Lower leg skin (tissue), 4 donors: Measurements from ENCODE around the gene ODF4. TPM values are rescaled to one million over a fixed set of nuclear protein-coding genes. Genes with fewer than 3 reads are reported as not detected.

ENCODE experiments used
- DNase-seq, 2 donors: peaks; one replicate each; pipeline ENCODE4 v3.0.0-alpha.2; 2019; ENCODE audit warnings: low spot score in 2 of 2
- H3K4me3 ChIP-seq: fragments of 200-600 bp; sonication (generic); 2 replicates; pipeline ENCODE4 v1.5.1; 2017; ENCODE audit warnings: mild to moderate bottlenecking, low read depth; ENCODE audit not compliant: poor library complexity, severe bottlenecking
- POLR2A ChIP-seq, 2 donors: fragments of 450-650 bp; IDR thresholded peaks; one replicate each; pipeline ENCODE4 v1.6.1; 2016 to 2017; ENCODE audit warnings: antibody characterized with exemption in 2 of 2, mild to moderate bottlenecking in 1 of 2, moderate library complexity in 1 of 2
- WGBS, 2 donors: methylation state at CpG; one replicate each; pipeline ENCODE4 v1.1.5; 2018; 5-methylcytosine and 5-hydroxymethylcytosine counted together
- intact Hi-C: fragments of 100-400 bp; cut with DNase I; formaldehyde crosslinking; loops from one replicate; pipeline ENCODE4 v1.15.0; 2023; ENCODE audit warnings: low total_unique reads
- total RNA-seq, 4 donors: library from RNA; depleted of rRNA; stranded (reverse); fragments of >200 nt; gene quantifications; one replicate each; pipeline ENCODE4 v1.1.0, GENCODE V29; 2016
- TF ChIP-seq, protein P1 (sequence below), 3 donors: fragments of 450-650 bp; IDR thresholded peaks; one replicate each; pipeline ENCODE4 v1.5.1; 2016; ENCODE audit warnings: antibody characterized with exemption in 3 of 3, mild to moderate bottlenecking in 3 of 3, moderate library complexity in 2 of 3

ODF4 gene
- total RNA-seq, 4 donors from 2014 or later = not detected

DNA sequence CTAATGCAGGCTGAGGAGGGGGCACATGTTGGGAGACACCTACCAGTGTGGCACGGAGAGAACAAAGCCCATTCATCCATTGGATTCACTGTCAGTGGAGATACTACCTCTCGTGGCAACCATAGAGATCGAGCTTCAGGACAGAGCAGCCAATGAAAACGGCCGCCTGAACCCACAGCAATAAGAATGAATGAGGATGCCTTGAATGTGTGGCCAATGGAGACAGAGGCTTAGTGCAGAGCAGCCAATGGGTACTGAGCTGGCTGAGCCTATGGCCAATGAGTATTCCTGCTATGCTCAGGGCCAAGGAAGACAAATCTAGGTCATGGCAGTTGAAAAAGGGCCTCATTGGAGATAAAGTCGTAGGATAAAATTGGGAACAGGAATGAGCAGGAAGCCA, 18.6 kb upstream of the ODF4 start:
- WGBS, 2 donors = 81 to 86% methylated on average over 6 of the region's 6 CpGs
- TF ChIP-seq POLR2A (IDR thresholded peaks at IDR 0.05) = no peak
- TF ChIP-seq, protein P1, sequence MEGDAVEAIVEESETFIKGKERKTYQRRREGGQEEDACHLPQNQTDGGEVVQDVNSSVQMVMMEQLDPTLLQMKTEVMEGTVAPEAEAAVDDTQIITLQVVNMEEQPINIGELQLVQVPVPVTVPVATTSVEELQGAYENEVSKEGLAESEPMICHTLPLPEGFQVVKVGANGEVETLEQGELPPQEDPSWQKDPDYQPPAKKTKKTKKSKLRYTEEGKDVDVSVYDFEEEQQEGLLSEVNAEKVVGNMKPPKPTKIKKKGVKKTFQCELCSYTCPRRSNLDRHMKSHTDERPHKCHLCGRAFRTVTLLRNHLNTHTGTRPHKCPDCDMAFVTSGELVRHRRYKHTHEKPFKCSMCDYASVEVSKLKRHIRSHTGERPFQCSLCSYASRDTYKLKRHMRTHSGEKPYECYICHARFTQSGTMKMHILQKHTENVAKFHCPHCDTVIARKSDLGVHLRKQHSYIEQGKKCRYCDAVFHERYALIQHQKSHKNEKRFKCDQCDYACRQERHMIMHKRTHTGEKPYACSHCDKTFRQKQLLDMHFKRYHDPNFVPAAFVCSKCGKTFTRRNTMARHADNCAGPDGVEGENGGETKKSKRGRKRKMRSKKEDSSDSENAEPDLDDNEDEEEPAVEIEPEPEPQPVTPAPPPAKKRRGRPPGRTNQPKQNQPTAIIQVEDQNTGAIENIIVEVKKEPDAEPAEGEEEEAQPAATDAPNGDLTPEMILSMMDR (IDR thresholded peaks at IDR 0.05) = no peak
- intact Hi-C loops = no loop called here
- DNase-seq = no peak
- H3K4me3 ChIP-seq = no peak overlapping the region

DNA sequence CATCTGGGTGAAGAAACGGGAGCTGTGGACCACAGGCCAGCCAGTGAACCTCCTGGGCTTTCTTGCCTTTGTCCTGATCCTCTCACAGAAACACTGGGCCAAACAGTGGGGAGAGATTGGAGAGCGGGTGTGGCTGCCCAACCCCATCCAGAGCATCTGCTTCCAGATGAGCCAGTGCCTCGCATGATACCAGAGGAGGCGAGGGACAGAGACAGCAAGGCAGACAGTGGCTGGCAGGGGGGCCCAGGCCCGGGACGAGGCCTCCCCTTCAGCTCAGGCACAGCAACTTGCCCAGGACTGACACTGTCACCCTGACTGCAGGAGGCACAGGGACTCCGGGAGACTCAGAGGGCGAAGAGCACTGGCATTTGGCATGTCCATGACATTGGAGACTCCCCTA, 17.6 kb upstream of the ODF4 start:
- no peak for TF ChIP-seq POLR2A (IDR thresholded peaks at IDR 0.05)
- TF ChIP-seq, protein P1 (IDR thresholded peaks at IDR 0.05) = no peak
- H3K4me3 ChIP-seq = no peak overlapping the region
- no peak for DNase-seq
- 76 to 85% methylated on average over 7 to 8 of the region's 8 CpGs for WGBS, 2 donors
- intact Hi-C loops = no loop called here

DNA sequence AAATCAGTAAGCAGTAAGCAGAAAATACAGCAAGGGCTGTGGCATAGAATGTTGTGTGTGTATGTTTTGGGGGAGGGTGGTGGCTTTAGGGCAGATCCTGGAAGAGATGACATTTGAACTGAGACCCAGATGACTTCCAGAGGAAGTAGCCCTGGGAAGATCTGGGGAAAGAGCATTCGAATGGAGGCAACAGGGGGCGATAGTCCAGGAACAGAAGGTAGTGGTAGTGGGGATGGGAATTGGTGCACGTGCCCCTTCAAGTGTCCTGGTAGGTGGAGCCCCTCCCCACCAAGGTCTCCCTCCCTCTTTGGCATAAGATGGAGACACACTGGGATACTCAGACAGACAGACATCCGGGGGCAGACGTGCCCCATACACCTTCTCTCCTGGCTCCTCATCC, 15.5 kb upstream of the ODF4 start:
- intact Hi-C loops = no loop called here
- H3K4me3 ChIP-seq = no peak overlapping the region
- no peak for DNase-seq
- TF ChIP-seq POLR2A (IDR thresholded peaks at IDR 0.05) = no peak
- TF ChIP-seq, protein P1 (IDR thresholded peaks at IDR 0.05) = no peak
- WGBS, 2 donors = 81 to 82% methylated on average over 5 of the region's 5 CpGs

DNA sequence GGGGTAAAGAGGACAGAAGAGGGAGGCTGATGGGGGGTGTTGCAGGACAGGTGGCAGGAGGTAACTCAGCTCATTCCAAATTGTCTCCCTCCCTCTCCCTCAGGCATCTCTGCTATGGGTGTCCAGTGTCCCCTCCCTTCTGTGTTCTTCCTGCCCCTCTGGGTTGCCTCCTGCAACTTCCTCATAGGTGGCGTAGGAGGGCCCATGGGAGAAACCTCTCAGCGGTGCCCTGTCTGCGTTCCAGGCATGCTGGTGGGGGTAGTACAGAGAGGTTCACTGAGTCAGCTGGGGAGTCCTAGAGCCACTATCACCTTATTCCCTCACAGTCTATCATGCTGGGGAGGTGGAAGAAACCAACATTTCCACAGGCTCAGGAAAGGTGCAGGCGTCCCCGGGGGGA, 14.7 kb upstream of the ODF4 start:
- TF ChIP-seq POLR2A (IDR thresholded peaks at IDR 0.05) = no peak
- TF ChIP-seq, protein P1 (IDR thresholded peaks at IDR 0.05) = no peak
- no peak for DNase-seq
- intact Hi-C loops = no loop called here
- no peak overlapping the region for H3K4me3 ChIP-seq
- 67 to 77% methylated on average over 5 of the region's 5 CpGs for WGBS, 2 donors

DNA sequence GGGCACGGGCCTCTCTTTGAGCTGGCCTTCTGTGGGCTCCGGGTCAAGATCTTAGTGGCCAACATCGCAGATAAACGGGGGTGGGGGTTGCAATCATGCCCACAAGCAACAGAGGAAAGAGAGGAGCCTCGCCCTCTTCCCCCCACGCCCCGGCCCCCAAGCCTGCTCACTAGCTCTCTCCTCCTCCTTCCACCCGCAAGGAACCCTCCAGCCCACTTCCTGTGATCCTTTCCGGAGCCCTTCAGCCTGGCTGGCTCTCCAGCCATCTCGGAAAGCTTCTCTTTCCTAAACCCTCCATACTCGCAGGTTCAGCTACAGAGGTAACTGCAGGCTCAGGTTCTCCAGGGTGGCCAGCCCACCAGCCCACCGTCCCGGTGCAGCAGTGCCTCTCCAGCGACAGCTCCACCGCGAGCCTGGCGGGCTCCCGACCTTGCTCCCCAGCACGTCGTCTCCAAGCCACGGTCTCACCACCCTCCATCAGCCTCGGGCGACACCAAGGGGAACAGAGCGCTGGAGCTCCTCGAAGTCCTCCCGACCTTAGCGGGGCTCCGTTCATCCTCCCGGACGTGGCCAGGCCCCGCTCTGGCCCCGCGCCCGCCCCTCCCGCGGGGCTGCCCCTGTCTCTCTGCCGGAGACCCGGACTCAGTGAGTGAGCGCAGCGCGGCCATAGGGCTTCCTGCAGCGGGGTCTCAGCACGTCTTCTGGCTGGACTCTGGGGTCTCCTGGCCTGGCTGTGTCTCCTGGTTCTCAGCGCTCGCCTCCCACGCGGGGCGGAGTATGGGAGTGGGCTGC, 12.9 kb upstream of the ODF4 start:
- intact Hi-C loops = no loop called here
- H3K4me3 ChIP-seq = peak overlapping the region; percentile 33
- TF ChIP-seq POLR2A (IDR thresholded peaks at IDR 0.05) = no peak
- TF ChIP-seq, protein P1 (IDR thresholded peaks at IDR 0.05) = no peak
- 9 to 13% methylated on average over 22 to 24 of the region's 48 CpGs for WGBS, 2 donors
- no peak for DNase-seq

DNA sequence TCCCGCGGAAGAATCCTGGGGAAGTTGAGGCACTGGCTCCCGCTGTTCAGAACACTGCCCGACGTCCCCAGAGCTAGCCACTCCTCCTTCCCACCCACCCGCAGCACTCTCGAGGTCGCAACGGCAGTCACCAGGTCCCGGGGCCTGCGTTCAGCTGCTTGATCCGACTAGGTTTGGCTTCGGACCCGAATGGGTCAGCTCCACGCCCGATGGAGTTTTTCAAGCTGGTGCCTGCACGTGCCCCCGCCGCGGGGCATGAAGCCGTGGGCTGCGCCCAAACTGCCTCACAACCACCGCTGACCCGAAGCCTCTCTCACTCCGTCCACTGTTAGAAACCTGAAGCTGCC, 12.4 kb upstream of the ODF4 start:
- TF ChIP-seq, protein P1 (IDR thresholded peaks at IDR 0.05) = no peak
- TF ChIP-seq POLR2A (IDR thresholded peaks at IDR 0.05) = no peak
- peak overlapping the region; percentile 33 for H3K4me3 ChIP-seq
- no peak for DNase-seq
- intact Hi-C loops = no loop called here
- WGBS, 2 donors = 11 to 29% methylated on average over 11 to 23 of the region's 25 CpGs
